Measurements from ENCODE around the gene PHACTR1.
A peak's percentile ranks its signal among the peaks of the same experiment; 100 is the strongest.
"Not testable (repeated sequence)": the region's sequence is repeated elsewhere in the genome, so short reads cannot be mapped to it uniquely, and the experiment has no call there.

Gene PHACTR1

DNA sequence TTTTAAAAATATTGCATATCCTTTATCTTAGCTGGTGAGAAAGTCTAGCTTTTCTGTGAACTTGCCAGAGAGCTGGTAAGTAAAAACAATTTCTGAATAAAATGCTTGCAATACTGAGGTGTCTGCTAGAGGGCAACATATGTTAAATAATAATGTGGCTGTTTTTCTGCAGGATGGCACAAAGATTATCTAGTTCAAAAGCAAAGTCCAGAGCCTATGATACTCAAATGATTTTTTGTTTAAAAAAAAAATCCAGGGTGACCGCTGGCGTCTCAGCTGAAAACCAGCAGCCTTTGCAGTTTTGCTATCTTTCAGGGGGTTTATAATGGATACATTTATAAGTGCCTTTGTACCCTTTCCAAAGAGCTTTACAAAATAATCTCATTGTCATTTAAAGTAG is 194.9 kb downstream of the PHACTR1 start:
- peak in 1 of 5 donors; percentile 15 for DNase-seq

DNA sequence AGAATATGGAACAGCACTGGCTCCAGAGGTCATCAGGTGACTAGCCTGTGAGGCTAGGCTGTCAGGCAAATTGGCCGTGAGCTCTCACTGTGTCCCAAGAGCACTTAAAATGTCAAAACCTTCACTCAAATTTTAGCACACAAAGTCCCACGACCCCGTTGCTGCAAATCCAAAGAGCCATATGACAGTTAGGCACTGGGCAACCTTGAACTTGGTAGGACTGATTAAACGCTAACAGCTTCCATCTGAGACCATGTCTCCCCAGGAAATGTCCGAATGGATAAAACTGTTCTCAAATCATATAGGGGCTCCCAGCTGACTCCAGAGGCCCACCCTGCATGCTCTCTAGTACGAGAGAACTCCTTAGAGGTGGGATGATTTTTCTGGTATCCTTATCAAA is 196.6 kb downstream of the PHACTR1 start:
- DNase-seq = no peak

DNA sequence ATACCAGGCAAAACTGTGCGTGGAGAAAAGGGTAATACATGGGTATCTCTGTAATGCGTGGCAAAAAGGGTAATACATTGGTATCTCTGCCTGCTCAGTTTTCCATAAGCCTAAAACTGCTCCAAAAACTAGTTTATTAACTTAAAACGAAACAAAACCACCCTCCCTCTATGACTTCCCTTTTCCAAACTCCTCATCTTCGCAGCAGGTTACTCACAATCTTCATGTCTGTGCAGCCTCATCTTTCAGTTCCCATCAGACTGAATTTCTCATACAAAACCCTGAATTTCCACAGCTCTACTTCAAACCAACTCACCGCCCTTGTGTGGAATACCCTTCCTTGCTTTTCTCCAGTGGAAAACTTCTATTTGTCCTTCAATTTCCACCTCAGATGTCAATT is 199.4 kb downstream of the PHACTR1 start:
- no peak for DNase-seq

DNA sequence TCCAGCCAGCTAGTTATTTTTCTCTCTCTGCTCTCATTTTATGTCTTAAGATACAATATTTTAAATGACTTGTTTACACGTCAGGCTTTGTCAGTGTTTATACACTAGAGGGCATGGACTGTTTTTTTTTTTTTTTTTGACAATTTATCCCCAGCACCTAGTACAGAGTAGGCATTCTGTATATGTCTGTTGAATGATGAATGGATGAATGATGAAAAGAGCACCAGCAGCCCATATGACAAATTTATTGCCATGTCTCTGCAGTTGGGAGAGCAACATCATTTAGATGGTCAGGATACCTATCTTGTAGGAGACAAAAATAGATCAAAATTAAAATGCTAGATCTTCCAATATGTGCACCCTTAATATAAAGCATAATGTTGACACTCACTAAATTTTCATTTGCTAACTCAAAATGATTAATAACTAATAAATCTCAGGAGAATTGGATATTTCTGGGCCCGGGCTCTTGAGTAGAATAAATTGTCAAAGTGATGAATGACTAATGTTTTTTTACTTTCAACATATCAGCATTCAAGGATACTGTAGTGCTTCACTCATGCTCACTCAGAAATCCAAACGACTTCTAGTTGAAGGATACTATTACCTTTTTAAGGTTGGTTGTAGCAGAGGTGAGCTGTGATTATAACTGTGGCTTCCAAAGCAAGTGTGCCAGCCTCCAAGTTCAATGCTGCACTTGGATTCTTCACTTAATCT is 200.0 kb downstream of the PHACTR1 start:
- DNase-seq = no peak

DNA sequence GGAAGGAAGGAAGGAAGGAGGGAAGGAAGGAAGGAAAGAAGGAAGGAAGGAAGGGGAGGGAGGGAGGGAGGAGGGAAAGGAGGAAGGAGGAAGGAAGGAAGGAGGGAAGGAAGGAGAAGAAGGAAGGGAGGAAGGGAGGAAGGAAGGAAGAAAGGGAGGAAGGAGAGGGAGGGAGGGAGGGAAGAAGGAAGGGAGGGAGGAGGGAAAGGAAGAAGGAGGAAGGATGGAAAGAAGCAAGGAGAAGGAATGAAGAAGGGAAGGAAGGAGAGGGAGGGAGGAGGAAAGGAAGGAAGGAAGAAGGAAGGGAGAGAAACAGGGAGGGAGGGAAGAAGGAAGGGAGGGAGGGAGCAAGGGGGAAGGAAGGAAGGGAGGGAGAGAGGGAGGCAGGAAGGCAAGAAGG is 204.9 kb downstream of the PHACTR1 start:
- no peak for DNase-seq

DNA sequence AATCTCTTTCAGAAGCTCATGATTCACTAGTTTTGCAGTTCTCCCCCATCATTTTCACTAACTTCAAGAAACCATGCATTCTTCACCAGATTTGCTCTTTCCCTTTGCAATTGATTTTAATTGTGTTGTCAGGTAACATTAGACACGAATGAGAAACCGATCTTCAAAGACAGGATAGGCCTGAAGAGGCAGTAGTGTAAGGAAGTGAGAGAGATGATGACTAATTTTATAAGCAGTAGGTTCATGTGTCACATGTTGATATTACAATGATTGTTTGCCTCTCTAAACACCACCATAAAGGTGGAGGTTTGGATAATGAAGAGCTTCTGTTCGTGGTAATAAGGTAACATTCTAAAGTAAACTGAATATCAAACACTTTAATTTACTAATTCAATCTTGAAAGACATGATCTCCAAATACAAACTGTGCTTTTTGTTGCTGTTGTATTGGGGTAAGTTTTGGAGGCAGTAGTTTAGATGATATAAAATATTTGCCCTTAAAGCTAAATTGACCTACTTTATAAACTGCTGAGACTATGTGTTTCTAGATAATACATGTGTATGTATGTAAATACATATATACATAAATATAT is 207.2 kb downstream of the PHACTR1 start:
- peak in 1 of 5 donors; percentile 6 for DNase-seq

DNA sequence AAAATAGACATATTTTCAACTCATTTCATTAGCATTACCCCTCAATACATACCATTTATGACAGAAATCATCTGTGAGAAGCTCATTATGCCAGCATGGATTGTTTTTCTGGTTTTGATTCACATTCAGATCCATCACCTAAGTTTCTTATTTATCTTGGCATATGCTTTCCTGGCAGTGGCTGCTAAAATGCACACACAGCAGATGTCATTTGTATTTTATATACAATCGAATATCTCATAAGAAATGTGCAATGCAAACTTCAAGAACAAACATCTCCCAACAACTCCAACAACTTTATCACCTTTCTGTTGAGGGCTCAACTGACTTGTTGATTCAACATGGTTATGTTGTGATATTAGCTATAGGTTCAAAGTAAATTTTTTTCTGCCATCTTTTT is 208.3 kb downstream of the PHACTR1 start:
- DNase-seq = no peak

DNA sequence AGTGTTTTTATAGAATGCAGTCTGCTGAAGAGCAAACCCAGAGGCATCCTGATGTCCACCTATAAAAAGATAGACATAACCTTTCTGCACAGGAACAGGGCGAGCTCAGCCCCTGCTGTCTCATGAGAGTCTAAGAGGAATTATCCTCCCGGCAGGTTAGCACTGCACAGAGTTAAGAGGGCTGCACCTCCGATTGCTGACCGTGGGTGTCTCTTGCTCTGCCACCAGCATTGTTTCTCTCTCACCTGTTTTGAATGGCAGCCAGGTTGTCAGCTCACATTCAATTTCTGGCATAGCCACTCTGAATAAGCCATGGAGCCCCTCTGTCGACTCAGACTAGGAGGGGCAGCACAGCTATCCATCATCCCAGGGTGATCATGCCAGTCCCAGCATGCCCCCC is 211.2 kb downstream of the PHACTR1 start:
- no peak for DNase-seq

DNA sequence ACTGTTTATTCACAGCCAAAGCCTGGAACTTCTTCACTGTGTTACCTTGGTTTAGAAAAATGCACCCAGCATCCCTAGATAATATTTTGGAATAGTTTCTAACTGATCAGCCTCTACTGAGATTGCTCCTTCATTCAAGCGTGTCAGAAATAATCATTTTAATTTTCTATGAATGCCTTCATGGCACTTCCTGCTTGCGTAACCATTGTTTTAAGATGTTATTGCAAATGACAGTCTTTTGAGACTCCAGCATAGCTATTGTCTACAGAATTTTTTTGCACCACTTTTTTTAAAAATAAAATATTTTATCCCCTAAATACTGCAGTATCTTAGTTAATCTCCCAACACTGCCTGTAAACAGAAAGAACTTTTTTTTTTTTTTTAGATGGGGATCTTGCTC is 213.1 kb downstream of the PHACTR1 start:
- DNase-seq = no peak

DNA sequence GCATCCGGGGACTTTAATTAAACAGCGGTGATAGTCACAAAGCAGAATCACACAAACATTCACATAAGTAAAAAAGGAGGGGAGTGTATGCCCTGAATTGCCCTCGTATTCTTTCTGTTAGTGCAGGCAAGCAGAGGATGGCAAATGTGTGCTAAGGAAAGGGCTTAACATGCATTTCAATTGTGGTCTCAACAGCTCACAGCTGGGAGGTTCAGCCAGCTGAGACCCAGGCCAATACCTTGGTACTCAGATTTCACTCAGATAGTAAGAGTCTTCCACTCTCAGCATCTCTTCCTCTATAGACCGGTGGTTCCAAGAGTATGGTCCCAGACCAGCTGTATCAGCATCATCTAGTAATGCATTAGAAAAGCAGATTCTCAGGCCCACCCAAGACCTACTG is 215.1 kb downstream of the PHACTR1 start:
- DNase-seq = no peak

DNA sequence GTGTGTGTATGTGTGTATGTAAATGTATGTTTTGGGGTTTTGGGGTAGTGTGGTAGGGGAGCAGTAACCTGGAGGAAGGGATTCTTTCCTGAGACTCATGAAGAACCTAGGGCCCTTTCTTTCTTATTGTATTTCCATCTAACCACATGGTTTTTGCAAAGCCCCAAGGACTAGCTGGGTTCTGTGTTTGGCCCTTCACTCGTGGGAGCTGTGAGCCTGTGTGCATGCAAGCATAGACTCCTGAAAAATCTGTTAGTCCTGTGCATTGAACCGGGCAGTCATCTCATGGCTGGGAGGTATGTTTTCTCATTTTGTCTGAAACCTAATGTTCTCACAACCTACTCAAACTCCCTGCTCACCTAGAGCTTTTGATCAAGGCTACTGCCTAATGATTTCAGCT is 219.1 kb downstream of the PHACTR1 start:
- no peak for DNase-seq

DNA sequence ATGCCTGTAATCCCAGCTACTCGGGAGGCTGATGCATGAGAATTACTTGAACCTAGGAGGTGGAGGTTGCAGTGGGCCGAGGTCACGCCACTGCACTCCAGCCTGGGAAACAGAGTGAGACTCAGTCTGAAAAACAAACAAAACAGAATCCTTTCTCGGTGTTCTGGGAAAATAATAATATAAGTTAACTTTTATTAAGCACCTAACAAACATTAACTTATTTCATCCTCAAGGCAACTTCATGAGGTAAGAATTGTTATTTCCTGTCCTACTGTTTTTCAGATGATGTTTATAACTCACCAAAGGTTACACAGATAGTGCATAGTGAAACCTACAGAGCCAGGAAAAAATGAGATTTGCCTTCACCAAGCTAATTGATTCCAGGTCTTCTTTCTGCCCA is 221.4 kb downstream of the PHACTR1 start:
- no peak for DNase-seq

DNA sequence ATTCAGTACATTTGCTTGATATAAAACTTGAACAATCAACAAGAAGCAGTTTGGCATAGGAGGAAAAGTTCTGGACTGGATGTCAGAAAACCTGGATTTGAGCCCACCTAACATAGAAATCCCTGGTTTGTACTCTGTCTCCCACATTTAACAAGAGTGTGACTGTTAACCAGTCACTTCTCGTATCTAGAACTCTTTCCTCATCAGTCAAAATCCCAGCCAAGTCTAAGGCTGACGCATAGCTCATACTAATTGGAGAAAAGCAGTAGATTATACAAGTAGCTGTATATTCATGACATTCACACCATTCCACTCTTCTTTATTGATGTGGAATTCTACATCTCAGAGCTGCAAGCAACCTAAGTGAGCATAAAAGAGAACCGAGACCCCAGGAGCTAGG is 222.7 kb downstream of the PHACTR1 start:
- no peak for DNase-seq

DNA sequence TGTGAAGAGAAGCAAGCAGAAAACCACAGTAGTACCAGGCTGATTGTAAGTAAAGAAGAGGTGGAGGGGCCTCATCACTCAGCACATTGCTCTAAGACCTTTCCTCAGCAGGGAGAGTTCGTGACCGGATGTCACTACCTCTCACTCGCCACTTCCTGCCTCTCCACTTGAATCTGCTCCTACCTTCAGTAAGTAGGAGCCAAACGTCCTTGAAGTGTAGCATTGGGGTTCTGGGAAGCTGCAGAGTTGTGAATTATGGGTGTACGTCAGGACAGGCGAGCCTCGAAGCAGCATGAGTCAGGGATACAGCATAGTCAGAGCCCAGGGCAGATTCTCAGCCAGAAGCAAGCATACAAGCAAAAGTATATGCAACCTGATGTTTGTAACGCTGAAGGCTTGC is 224.9 kb downstream of the PHACTR1 start:
- peak in 1 of 5 donors; percentile 53 for DNase-seq

DNA sequence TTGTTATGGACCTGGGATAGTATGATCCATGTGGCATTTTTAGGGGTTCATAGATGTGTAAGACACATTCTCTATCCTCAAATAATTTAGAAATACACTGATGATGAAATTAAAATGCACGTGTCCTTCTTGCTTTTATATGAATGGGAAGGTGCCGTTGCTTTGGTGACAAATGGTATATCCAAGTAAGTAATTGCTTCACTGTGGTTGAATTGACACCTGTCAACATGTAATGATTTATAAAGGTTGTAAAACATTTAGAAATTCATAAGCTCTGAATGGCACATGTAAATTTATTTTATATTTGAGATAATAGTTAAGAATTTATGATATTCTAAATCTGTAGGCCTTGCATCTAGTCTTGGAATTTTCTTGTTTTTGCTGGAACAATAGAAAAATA is 227.0 kb downstream of the PHACTR1 start:
- no peak for DNase-seq

DNA sequence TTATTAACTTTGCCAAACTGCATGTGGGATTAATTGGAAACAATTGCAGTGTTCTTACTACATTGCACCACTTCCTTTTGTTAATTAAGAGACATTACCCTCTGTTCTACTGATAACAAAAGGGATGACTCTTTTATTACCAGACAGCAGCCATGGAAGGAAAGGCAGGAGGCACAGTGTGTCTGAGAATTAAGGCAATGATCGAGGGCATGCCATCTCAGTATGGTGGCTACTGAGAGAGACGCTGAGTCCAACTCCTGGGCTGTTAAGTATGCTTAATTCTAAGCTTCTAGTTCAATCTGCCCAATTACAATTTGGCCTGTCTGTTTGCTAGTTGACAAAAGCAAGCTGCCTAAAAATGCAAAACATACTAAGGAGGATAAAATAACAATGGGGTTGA is 227.4 kb downstream of the PHACTR1 start:
- no peak for DNase-seq

DNA sequence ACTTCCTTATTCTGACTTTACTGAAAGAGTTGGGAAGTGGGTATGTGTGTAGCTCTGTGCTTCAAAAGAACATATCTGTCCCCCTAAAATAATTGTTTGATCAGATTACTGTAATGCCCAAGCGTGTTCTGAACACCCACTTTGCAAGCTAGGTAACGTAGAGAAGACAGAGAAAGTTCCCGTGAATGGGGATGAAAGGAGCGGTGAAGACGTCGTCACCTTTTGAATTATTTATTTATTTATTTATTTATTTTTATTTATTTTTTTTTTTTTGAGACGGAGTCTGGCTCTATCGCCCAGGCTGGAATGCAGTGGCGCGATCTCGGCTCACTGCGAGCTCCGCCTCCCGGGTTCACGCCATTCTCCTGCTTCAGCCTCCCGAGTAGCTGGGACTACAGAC is 228.0 kb downstream of the PHACTR1 start:
- not testable (repeated sequence) for DNase-seq

DNA sequence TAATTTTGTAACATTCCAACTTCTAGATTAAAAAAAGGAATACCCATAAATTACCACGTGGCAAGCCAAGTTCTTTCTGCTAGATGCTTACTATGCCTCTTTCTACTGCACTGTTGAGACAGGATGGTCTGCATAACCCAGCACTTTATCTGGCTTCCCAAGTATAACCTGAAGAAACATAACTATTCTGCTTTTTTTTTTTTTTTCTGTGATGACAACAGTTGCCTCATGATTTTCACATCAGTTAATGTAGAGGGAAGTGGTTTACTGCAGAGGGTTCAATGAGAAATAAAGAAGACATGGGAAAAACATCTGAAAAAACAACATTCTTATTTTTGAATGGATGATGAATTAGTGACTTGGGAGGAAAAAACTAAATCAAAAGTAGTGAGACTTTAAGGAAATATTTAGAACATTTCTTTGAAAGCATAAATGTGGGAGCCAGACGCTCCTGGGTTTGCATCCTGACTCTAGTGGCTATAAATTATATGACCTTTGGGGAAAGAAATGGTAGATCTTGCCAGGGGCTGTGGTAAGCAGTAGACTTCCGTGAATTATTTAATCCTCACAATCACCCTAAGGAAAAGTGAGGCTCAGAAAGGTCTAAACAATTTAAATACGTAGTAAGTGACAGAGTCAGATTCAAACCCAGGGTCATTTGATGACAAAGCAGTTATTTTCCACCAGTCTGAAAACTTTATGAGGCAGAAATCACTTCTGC is 230.7 kb downstream of the PHACTR1 start:
- no peak for DNase-seq

DNA sequence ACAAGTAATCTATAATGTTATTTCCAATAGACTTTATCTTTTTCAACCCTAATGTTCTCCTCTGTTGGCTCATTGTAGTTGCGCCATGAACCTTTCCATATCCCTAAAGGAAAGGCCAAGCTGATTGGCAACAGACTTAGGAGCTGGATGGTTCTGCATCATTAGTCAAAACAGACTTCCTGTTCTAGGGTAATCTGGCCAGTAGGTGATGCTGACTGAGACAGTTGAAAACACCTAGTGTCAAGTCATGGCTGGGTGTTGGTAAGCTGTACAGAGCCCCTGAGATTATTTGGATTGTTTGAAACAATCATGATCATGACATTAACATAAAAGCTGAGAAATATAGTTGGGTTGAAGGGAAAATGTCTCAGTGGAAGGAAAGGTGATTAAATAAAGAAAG is 231.4 kb downstream of the PHACTR1 start:
- DNase-seq = peak in 1 of 5 donors; percentile 23

DNA sequence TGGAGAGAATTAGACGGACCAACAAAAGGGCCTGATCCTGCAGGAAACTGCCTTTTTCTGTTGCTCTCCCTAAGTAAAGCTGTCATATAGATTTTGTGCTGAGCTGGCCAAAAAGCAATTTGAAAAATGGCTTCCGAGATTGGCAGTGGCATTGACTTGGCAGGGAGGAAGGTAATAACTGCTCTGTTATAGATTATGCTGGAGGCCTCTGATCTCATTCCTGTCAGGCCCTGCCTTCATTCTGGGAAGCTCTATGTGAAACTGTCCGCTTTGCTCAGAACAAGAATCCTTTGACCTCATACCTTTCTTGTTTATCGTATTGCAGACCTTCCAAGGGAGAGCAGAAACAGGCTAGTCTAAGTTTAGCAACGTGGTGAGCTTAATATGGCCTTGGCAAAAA is 234.4 kb downstream of the PHACTR1 start:
- DNase-seq = peak in 1 of 5 donors; percentile 52

DNA sequence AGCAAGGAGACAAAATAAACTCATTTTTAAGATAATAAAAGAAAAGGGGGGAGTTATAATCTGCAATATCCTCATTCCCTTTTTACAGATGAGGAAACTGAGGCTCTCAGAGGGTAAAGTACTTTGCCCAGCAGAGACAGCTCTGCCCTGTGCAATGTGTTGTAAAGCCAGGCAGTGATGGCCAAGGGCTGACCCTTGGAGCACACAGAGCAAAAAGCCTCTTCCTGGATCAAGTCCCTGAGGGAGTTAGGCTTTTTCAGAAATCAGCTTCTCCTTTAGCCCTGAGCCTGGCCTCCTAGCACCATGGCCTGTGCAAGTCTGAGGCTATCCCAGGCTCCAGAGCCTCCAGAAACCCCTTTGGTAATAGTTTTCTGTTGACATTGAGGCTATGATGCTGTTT is 234.8 kb downstream of the PHACTR1 start:
- no peak for DNase-seq

DNA sequence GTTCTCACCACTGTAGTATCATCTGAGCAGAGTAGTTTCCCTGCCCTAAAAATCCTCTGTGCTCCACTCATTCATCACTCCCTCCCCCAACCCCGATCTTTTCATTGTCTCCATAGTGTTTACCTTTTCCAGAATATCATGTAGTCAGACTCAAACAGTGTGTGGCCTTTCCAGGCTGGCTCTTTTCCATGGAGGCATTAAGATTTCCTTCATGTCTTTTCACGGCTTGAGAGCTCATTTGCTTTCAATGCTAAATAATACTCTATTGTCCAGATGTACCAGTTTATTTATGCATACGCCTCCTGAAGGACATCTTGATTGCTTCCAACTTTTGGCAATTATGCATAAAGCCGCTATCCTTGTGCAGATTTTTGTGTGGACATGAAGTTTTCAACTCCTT is 235.8 kb downstream of the PHACTR1 start:
- DNase-seq = no peak

DNA sequence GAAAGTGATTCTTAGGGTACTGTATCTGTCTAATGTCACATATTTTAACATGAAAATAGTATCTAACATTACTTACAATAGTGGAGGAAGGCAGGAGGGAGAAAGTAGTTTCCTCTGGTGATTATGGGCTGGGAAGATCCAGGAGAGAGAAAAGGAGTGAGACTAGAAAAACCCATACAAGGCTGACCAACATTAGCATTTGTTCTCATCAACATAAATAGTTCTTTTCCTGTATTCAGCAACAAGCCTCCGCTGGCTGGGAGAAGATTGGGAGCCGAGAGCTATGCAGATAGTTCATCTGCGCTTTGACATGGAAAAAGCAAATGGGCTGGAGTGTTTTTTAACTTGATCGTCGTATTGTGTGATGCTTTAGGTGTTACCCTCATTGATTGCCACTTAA is 239.4 kb downstream of the PHACTR1 start:
- no peak for DNase-seq

DNA sequence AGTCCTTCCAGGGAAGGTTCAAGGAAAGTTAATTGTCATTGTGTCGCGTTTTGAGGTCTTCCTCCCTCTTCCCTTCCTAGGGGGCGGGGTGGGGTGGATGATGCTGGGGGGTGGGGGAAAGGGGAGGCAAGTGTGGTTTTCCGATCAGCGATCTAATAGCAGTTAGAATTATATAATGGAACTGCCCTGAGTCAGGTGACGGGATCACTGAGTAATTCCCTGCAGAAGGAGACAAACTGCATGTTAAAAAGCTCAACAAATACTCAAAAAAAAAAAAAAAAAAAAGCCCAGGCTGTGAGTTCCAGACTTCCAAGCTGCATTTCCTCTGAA is 240.4 kb downstream of the PHACTR1 start:
- no peak for DNase-seq
